GM19468 (cell line): ENCODE results near the gene ZNF358.
A peak's percentile ranks its signal among the peaks of the same experiment; 100 is the strongest.

Experiments
- ATAC-seq: cut with Tn5 transposase; IDR thresholded peaks from one replicate; pipeline ENCODE4 v1.9.1; 2021; ENCODE audit warnings: mild to moderate bottlenecking, moderate library complexity, moderate number of reproducible peaks; ENCODE audit not compliant: unreplicated experiment; ENCODE audit errors: extremely low read depth

The ZNF358 gene

GRCh38 chr19:7519361-7520130 lies 3.6 kb downstream of the ZNF358 start:
- ATAC-seq = no peak

GRCh38 chr19:7520131-7521051 lies 4.5 kb downstream of the ZNF358 start:
- no peak for ATAC-seq

- no peak for ATAC-seq
Measured at GRCh38 chr19:7521551-7522071, 5.7 kb downstream of the ZNF358 start.

GRCh38 chr19:7522072-7522922 lies 6.4 kb downstream of the ZNF358 start, which contains the start of gene MCOLN1:
Gene MCOLN1 (plus strand): TSS chr19:7522624. CDS start chr19:7522751, 127 bp downstream.
- ATAC-seq = peak; percentile 65

- no peak for ATAC-seq
Measured at GRCh38 chr19:7522923-7523667, 7.2 kb downstream of the ZNF358 start.

- ATAC-seq = no peak
Measured at GRCh38 chr19:7524523-7524922, 8.6 kb downstream of the ZNF358 start.

- ATAC-seq = no peak
Measured at GRCh38 chr19:7524992-7525739, 9.3 kb downstream of the ZNF358 start.

- ATAC-seq = no peak
Measured at GRCh38 chr19:7526059-7526929, 10.4 kb downstream of the ZNF358 start.

- ATAC-seq = no peak
Measured at GRCh38 chr19:7527516-7528191, 11.8 kb downstream of the ZNF358 start.

GRCh38 chr19:7528192-7528519 lies 12.3 kb downstream of the ZNF358 start:
- no peak for ATAC-seq

- no peak for ATAC-seq
Measured at GRCh38 chr19:7528522-7529245, 12.8 kb downstream of the ZNF358 start.

- ATAC-seq = no peak
Measured at GRCh38 chr19:7529246-7529600, 13.3 kb downstream of the ZNF358 start.

- no peak for ATAC-seq
Measured at GRCh38 chr19:7529610-7530490, 13.9 kb downstream of the ZNF358 start.

GRCh38 chr19:7533281-7533885 lies 17.5 kb downstream of the ZNF358 start:
- no peak for ATAC-seq

GRCh38 chr19:7533925-7534480 lies 18.1 kb downstream of the ZNF358 start:
- no peak for ATAC-seq
